HepG2 (cell line): ENCODE data around the gene LRRC27. TPM values are rescaled to one million over a fixed set of nuclear protein-coding genes. Genes with fewer than 3 reads are reported as not detected.

Experiments
- AGO2 ChIP-seq: fragments of 200-400 bp; formaldehyde crosslinking; optimal IDR thresholded peaks from 2 replicates; pipeline ENCODE3; 2017; ENCODE audit warnings: mild to moderate bottlenecking, low read depth, low read length, moderate library complexity
- CC2D1A ChIP-seq: sonication (generic); formaldehyde crosslinking; IDR thresholded peaks from 2 replicates; pipeline ENCODE4 v1.8.1; 2023; ENCODE audit warnings: mild to moderate bottlenecking, missing genetic modification reagents
- HDAC1 ChIP-seq: sonication (generic); formaldehyde crosslinking; IDR thresholded peaks from 2 replicates; pipeline ENCODE4 v1.5.1; 2020; ENCODE audit warnings: mild to moderate bottlenecking, missing genetic modification reagents
- HNRNPK ChIP-seq: fragments of 200-400 bp; formaldehyde crosslinking; IDR thresholded peaks from 2 replicates; pipeline ENCODE4 v1.6.1; 2018; ENCODE audit warnings: low read length, low read depth, moderate library complexity, mild to moderate bottlenecking; ENCODE audit not compliant: poor library complexity, severe bottlenecking
- KAT8 ChIP-seq: IDR thresholded peaks from 2 replicates; pipeline ENCODE4 v1.6.1; 2016; ENCODE audit warnings: missing genetic modification reagents, missing compliant biosample characterization
- KLF13 ChIP-seq: sonication (generic); formaldehyde crosslinking; IDR thresholded peaks from 2 replicates; pipeline ENCODE4 v1.4.0; 2020; ENCODE audit warnings: mild to moderate bottlenecking, missing genetic modification reagents
- LBX2 ChIP-seq: sonication (generic); formaldehyde crosslinking; IDR thresholded peaks from 2 replicates; pipeline ENCODE4 v1.5.0; 2020; ENCODE audit warnings: missing genetic modification reagents, mild to moderate bottlenecking, borderline replicate concordance
- MLXIP ChIP-seq: sonication (generic); formaldehyde crosslinking; IDR thresholded peaks from 2 replicates; pipeline ENCODE4 v1.9.0; 2021; ENCODE audit warnings: missing genetic modification reagents, borderline replicate concordance
- NCOA2 ChIP-seq: sonication (generic); formaldehyde crosslinking; IDR thresholded peaks from 2 replicates; pipeline ENCODE4 v1.8.0; 2022; ENCODE audit warnings: inconsistent platforms
- NFE2L2 ChIP-seq: fragments of 150-350 bp; IDR thresholded peaks from 2 replicates; pipeline ENCODE4 v1.6.1; 2014; ENCODE audit warnings: low read length
- RBM22 ChIP-seq: fragments of 200-400 bp; formaldehyde crosslinking; optimal IDR thresholded peaks from 2 replicates; pipeline ENCODE3; 2017; ENCODE audit warnings: mild to moderate bottlenecking, low read length, moderate library complexity
- SAP130 ChIP-seq: IDR thresholded peaks from 2 replicates; pipeline ENCODE4 v1.6.1; 2016; ENCODE audit warnings: low read depth
- THAP11 ChIP-seq: IDR thresholded peaks from 2 replicates; pipeline ENCODE4 v1.6.1; 2016; ENCODE audit warnings: missing biosample characterization, missing genetic modification reagents
- ZNF24 ChIP-seq: fragments of 450-650 bp; IDR thresholded peaks from 2 replicates; pipeline ENCODE4 v1.6.1; 2017; ENCODE audit warnings: antibody characterized with exemption, mild to moderate bottlenecking
- ZNF263 ChIP-seq: sonication (generic); formaldehyde crosslinking; IDR thresholded peaks from 2 replicates; pipeline ENCODE4 v1.4.0; 2020; ENCODE audit warnings: missing genetic modification reagents
- ZNF567 ChIP-seq: sonication (generic); formaldehyde crosslinking; IDR thresholded peaks from 2 replicates; pipeline ENCODE4 v1.8.1; 2023; ENCODE audit warnings: mild to moderate bottlenecking, missing genetic modification reagents, borderline replicate concordance
- polyA plus RNA-seq, 8 experiments: library from polyadenylated mRNA; depleted of rRNA in 3 of 8; stranded (reverse) in 7 of 8; unstranded in 1 of 8; fragments of >200 nt; fragmentation: Illumina TruSeq in 4 of 8; extraction: Trizol in 4 of 8; gene quantifications; 2 replicates each; pipeline versions ENCODE4 v1.2.1 to v1.2.3, GENCODE V29; 2011 to 2016; ENCODE audit warnings: low read depth in 4 of 8, missing spikeins in 1 of 8, mixed read lengths in 1 of 8; ENCODE audit not compliant: insufficient read depth in 1 of 8
- total RNA-seq, 5 experiments: library from RNA; depleted of rRNA; stranded (reverse); fragments of >200 nt; fragmentation: Illumina TruSeq; extraction: Trizol; gene quantifications; 2 replicates each; pipeline ENCODE4 v1.2.3, GENCODE V29; 2016; ENCODE audit warnings: low read depth in 1 of 5
- TF ChIP-seq, protein P1 (sequence below): sonication (generic); formaldehyde crosslinking; IDR thresholded peaks from 2 replicates; pipeline ENCODE4 v1.5.0; 2020; ENCODE audit warnings: missing genetic modification reagents
- TF ChIP-seq, protein P2 (sequence below): sonication (generic); formaldehyde crosslinking; IDR thresholded peaks from 2 replicates; pipeline ENCODE4 v1.4.0; 2020; ENCODE audit warnings: mild to moderate bottlenecking, missing genetic modification reagents
- TF ChIP-seq, protein P3 (sequence below): sonication (generic); formaldehyde crosslinking; IDR thresholded peaks from 2 replicates; pipeline ENCODE4 v1.4.0; 2020; ENCODE audit warnings: missing genetic modification reagents, borderline replicate concordance
- TF ChIP-seq, protein P4 (sequence below): IDR thresholded peaks from 2 replicates; pipeline ENCODE4 v1.6.1; 2012; ENCODE audit warnings: inconsistent platforms

Gene LRRC27
- total and polyA plus RNA-seq, 2 of the 13 experiments (the other 11 are each of a cell fraction or from before 2014, with no cell fraction given): 4.2 to 4.6 TPM

DNA sequence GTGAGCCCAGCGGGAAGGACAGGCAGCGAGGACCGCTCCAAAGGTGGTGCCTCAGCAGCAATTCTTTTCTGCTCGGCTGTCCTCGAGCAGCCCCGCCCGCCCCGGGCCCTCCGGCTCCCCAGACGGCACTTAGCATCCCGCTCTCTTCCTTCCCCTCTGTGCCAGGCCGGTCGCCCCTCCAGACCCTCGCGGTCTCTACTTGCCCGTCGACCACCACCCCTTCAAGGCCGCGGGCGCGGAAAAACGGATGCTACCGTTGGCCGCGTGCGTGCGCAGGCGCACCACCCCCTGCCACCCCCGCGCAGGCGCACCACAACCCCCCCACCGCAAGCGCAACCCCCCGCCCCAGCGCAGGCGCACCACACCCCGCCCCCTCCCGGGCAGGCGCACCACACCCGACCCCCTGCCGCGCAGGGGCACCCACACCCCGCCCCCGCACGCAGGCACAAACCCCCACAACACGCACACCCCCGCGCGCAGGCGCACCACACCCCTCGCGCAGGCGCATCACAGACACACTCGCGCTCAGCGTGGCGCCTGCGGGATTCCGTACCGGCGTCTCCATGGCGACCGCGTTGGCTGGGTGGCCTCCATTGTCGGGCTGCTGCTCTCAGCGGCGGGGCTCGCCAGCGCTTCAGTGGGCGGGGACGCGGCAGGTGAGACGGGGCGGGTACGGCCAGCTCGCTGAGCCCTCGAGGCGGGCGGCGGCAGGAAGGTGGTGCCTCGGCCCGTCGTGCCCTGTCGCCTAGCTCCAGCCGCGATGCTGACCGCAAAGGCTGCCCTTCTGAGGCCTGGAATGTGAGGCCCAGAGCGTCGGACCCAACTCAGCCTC is at the start of gene LRRC27 (continued):
- TF ChIP-seq MLXIP: no peak
- TF ChIP-seq HDAC1 (CRISPR knock-in tag): peak; percentile 99
- no peak for TF ChIP-seq NCOA2
- peak; percentile 76 for TF ChIP-seq HNRNPK
- TF ChIP-seq ZNF263: 0 out of 2 replicates have a peak, but pooled peaks have one; percentile 48
- TF ChIP-seq, protein P1, sequence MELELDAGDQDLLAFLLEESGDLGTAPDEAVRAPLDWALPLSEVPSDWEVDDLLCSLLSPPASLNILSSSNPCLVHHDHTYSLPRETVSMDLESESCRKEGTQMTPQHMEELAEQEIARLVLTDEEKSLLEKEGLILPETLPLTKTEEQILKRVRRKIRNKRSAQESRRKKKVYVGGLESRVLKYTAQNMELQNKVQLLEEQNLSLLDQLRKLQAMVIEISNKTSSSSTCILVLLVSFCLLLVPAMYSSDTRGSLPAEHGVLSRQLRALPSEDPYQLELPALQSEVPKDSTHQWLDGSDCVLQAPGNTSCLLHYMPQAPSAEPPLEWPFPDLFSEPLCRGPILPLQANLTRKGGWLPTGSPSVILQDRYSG (CRISPR knock-in tag): no peak
- TF ChIP-seq, protein P2, sequence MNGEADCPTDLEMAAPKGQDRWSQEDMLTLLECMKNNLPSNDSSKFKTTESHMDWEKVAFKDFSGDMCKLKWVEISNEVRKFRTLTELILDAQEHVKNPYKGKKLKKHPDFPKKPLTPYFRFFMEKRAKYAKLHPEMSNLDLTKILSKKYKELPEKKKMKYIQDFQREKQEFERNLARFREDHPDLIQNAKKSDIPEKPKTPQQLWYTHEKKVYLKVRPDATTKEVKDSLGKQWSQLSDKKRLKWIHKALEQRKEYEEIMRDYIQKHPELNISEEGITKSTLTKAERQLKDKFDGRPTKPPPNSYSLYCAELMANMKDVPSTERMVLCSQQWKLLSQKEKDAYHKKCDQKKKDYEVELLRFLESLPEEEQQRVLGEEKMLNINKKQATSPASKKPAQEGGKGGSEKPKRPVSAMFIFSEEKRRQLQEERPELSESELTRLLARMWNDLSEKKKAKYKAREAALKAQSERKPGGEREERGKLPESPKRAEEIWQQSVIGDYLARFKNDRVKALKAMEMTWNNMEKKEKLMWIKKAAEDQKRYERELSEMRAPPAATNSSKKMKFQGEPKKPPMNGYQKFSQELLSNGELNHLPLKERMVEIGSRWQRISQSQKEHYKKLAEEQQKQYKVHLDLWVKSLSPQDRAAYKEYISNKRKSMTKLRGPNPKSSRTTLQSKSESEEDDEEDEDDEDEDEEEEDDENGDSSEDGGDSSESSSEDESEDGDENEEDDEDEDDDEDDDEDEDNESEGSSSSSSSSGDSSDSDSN: peak; percentile 80
- TF ChIP-seq AGO2: no peak
- TF ChIP-seq CC2D1A: no peak
- TF ChIP-seq KLF13 (CRISPR knock-in tag): peak; percentile 94
- TF ChIP-seq ZNF24: no peak
- TF ChIP-seq RBM22: no peak
- TF ChIP-seq SAP130 (CRISPR knock-in tag): peak; percentile 99
- TF ChIP-seq NFE2L2: no peak
- peak; percentile 74 for TF ChIP-seq KAT8 (CRISPR knock-in tag)
- TF ChIP-seq LBX2 (CRISPR knock-in tag): peak; percentile 18; the same call in 1 of the 2 replicates
- TF ChIP-seq ZNF567 (CRISPR knock-in tag): peak; percentile 92
- TF ChIP-seq, protein P3, sequence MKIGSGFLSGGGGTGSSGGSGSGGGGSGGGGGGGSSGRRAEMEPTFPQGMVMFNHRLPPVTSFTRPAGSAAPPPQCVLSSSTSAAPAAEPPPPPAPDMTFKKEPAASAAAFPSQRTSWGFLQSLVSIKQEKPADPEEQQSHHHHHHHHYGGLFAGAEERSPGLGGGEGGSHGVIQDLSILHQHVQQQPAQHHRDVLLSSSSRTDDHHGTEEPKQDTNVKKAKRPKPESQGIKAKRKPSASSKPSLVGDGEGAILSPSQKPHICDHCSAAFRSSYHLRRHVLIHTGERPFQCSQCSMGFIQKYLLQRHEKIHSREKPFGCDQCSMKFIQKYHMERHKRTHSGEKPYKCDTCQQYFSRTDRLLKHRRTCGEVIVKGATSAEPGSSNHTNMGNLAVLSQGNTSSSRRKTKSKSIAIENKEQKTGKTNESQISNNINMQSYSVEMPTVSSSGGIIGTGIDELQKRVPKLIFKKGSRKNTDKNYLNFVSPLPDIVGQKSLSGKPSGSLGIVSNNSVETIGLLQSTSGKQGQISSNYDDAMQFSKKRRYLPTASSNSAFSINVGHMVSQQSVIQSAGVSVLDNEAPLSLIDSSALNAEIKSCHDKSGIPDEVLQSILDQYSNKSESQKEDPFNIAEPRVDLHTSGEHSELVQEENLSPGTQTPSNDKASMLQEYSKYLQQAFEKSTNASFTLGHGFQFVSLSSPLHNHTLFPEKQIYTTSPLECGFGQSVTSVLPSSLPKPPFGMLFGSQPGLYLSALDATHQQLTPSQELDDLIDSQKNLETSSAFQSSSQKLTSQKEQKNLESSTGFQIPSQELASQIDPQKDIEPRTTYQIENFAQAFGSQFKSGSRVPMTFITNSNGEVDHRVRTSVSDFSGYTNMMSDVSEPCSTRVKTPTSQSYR (CRISPR knock-in tag): peak; percentile 49; the same call in 1 of the 2 replicates
- TF ChIP-seq, protein P4, sequence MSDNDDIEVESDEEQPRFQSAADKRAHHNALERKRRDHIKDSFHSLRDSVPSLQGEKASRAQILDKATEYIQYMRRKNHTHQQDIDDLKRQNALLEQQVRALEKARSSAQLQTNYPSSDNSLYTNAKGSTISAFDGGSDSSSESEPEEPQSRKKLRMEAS: peak; percentile 69
- peak; percentile 89 for TF ChIP-seq THAP11
